SKM-1 (cell line): Measurements from ENCODE around the gene TMEM179B.
A peak's percentile ranks its signal among the peaks of the same experiment; 100 is the strongest.

ENCODE experiments used
- DNase-seq: peaks from one replicate; lab custom pipeline; 2025; ENCODE audit not compliant: unreplicated experiment; lab: John Stamatoyannopoulos, UW

The TMEM179B gene

GRCh38 chr11:62831520-62832335, 44.5 kb downstream of the TMEM179B start, which contains the start of gene STX5:
TSS of gene STX5 (minus strand) at chr11:62832051. CDS start at chr11:62831243, 808 bp downstream.
- DNase-seq = peak; percentile 95

GRCh38 chr11:62832336-62833234, 45.4 kb downstream of the TMEM179B start, which contains the start of gene TEX54:
TSS of gene TEX54 (minus strand) at chr11:62832841.
- DNase-seq = no peak

GRCh38 chr11:62835336-62835735, 48.1 kb downstream of the TMEM179B start:
- no peak for DNase-seq

- DNase-seq = peak; percentile 68
Observed at GRCh38 chr11:62839050-62839945, 52.1 kb downstream of the TMEM179B start, which contains the start of gene WDR74. TSS of gene WDR74 (minus strand) at chr11:62839590. CDS start at chr11:62839570, 20 bp downstream.
